ENCODE measurements around the gene ILF3. TPM values are rescaled to one million over a fixed set of nuclear protein-coding genes. Genes with fewer than 3 reads are reported as not detected.

The ILF3 gene
- total RNA-seq, 2 experiments from 2014 or later = 464 to 491 TPM

- peak overlapping the region; percentile 49 for H3K27ac Mint-ChIP-seq
- intact Hi-C loops (cut with DNase I, micrococcal nuclease) = no loop called here
- DNase-seq (no peak), ATAC-seq (ENCODE audit: poor library complexity) (no peak)
- CTCF ChIA-PET = interaction anchor here (2.2 kb wide), 1 partner anchor 32 kb away, joined by 7 read pairs; no protein-coding TSS in a partner anchor
- Histone ChIP-seq H3K36me3 (ENCODE audit: insufficient read depth, low read length) (peaks cover 17% of the 10 kb centered on the region), H3K4me1 (ENCODE audit: insufficient read depth, low read length) (peaks cover 52% of the 10 kb centered on the region), H3K27ac (ENCODE audit: low read depth in 1 of 2, low read length in 2 of 2) (peak overlapping the region in 1 of 2 donors; percentile 2), H3K27me3 (ENCODE audit: control insufficient read depth in 1 of 2, insufficient read depth in 2 of 2, low read length in 2 of 2) (no peaks in the 10 kb centered on the region), H3K4me3 (ENCODE audit: low read length) (no peak overlapping the region), H3K9me3 (ENCODE audit: control insufficient read depth in 1 of 2, insufficient read depth in 1 of 2, low read length in 2 of 2) (no peaks in the 10 kb centered on the region)
- no peak overlapping the region for H3K4me3 Mint-ChIP-seq
- peaks cover 24% of the 10 kb centered on the region for H3K36me3 Mint-ChIP-seq (ENCODE audit: low read depth)
- no peaks in the 10 kb centered on the region for H3K9me3 Mint-ChIP-seq
- no peaks in the 10 kb centered on the region for H3K27me3 Mint-ChIP-seq
- peaks cover 28% of the 10 kb centered on the region for H3K4me1 Mint-ChIP-seq (ENCODE audit: low read depth)
- no peak for TF ChIP-seq CTCF (IDR thresholded peaks at IDR 0.05)
- POLR2A ChIA-PET = interaction anchor here (3.8 kb wide), 1 partner anchor 9 kb away, joined by 27 read pairs; no protein-coding TSS in a partner anchor
These were observed 41.5 kb upstream of the ILF3 start for GRCh38 chr19:10612499-10613119.

- no peak for TF ChIP-seq CTCF (IDR thresholded peaks at IDR 0.05)
- H3K4me1 Mint-ChIP-seq (ENCODE audit: low read depth) = peaks cover 37% of the 10 kb centered on the region
- ATAC-seq (ENCODE audit: poor library complexity) (no peak), DNase-seq (peak in 1 of 14 experiments; percentile 38)
- no peak overlapping the region for H3K4me3 ChIP-seq (ENCODE audit: low read length)
- POLR2A ChIA-PET = interaction anchor here (0.9 kb wide), 1 partner anchor 34 kb away, joined by 3 read pairs; no protein-coding TSS in a partner anchor
- intact Hi-C loops (cut with DNase I, micrococcal nuclease) = no loop called here
- H3K27ac ChIP-seq (ENCODE audit: low read depth in 1 of 2, low read length in 2 of 2) = peak overlapping the region in 1 of 2 donors; percentile 12
- peaks cover 50% of the 10 kb centered on the region for H3K4me1 ChIP-seq (ENCODE audit: insufficient read depth, low read length)
- peaks cover 29% of the 10 kb centered on the region for H3K36me3 ChIP-seq (ENCODE audit: insufficient read depth, low read length)
- H3K27me3 ChIP-seq (ENCODE audit: control insufficient read depth in 1 of 2, insufficient read depth in 2 of 2, low read length in 2 of 2) = no peaks in the 10 kb centered on the region
- peak overlapping the region; percentile 72 for H3K27ac Mint-ChIP-seq
- H3K9me3 ChIP-seq (ENCODE audit: control insufficient read depth in 1 of 2, insufficient read depth in 1 of 2, low read length in 2 of 2) = no peaks in the 10 kb centered on the region
- H3K36me3 Mint-ChIP-seq (ENCODE audit: low read depth) = peaks cover 35% of the 10 kb centered on the region
- CTCF ChIA-PET = no interaction called here
- no peaks in the 10 kb centered on the region for H3K27me3 Mint-ChIP-seq
- H3K9me3 Mint-ChIP-seq = no peaks in the 10 kb centered on the region
- H3K4me3 Mint-ChIP-seq = no peak overlapping the region
These were observed 38.6 kb upstream of the ILF3 start for GRCh38 chr19:10615429-10616023.

GRCh38 chr19:10617409-10618121, 36.6 kb upstream of the ILF3 start:
- intact Hi-C loops (cut with DNase I, micrococcal nuclease) = no loop called here
- Histone ChIP-seq H3K27ac (ENCODE audit: low read depth in 1 of 2, low read length in 2 of 2) (no peak overlapping the region), H3K4me1 (ENCODE audit: insufficient read depth, low read length) (peaks cover 50% of the 10 kb centered on the region), H3K4me3 (ENCODE audit: low read length) (no peak overlapping the region), H3K27me3 (ENCODE audit: control insufficient read depth in 1 of 2, insufficient read depth in 2 of 2, low read length in 2 of 2) (no peaks in the 10 kb centered on the region), H3K9me3 (ENCODE audit: control insufficient read depth in 1 of 2, insufficient read depth in 1 of 2, low read length in 2 of 2) (no peaks in the 10 kb centered on the region), H3K36me3 (ENCODE audit: insufficient read depth, low read length) (peaks cover 33% of the 10 kb centered on the region)
- DNase-seq (no peak), ATAC-seq (ENCODE audit: poor library complexity) (no peak)
- Mint-ChIP-seq H3K27ac (peak overlapping the region; percentile 79), H3K9me3 (no peaks in the 10 kb centered on the region), H3K4me3 (no peak overlapping the region), H3K27me3 (no peaks in the 10 kb centered on the region), H3K4me1 (ENCODE audit: low read depth) (peaks cover 42% of the 10 kb centered on the region), H3K36me3 (ENCODE audit: low read depth) (peaks cover 51% of the 10 kb centered on the region)
- POLR2A ChIA-PET = interaction anchor here (0.7 to 1.7 kb wide), 3 partner anchors 13 to 27 kb away, joined by 3 to 9 read pairs (median 3); no protein-coding TSS in a partner anchor
- CTCF ChIA-PET = interaction anchor here (0.7 to 1.0 kb wide), 3 partner anchors 37 to 1141 kb away, joined by 3 to 4 read pairs (median 4); no protein-coding TSS in a partner anchor
- TF ChIP-seq CTCF (IDR thresholded peaks at IDR 0.05) = no peak

Data from CD4-positive, alpha-beta T cell (primary cell).